Caco-2 (cell line): ENCODE results near the gene EDN1. TPM values are rescaled to one million over a fixed set of nuclear protein-coding genes. Genes with fewer than 3 reads are reported as not detected.

Source experiments
- BruUV-seq: library from RNA; stranded (reverse); fragments of 400-500 nt; replicated peaks from 2 replicates; lab custom pipeline; 2021; lab: Mats Ljungman, UMichigan
- CTCF ChIA-PET: fragments of 300-600 bp; sonication (Branson Sonifier 250); formaldehyde crosslinking; loops from one replicate; lab custom pipeline; 2022; ENCODE audit warnings: antibody characterized with exemption; lab: Charles Lee
- POLR2A ChIA-PET: fragments of 300-600 bp; sonication (Branson Sonifier 250); formaldehyde crosslinking; loops from one replicate; lab custom pipeline; 2022; ENCODE audit warnings: antibody characterized with exemption; lab: Charles Lee
- DNase-seq, 2 experiments: peaks; one replicate each; pipeline versions ENCODE4 v3.0.0 to v3.0.0-alpha.2; 2020 to 2022
- H3K27me3 ChIP-seq: replicated peaks from 2 replicates; pipeline ENCODE4 v1.6.0; 2011; ENCODE audit warnings: low read length; ENCODE audit not compliant: control insufficient read depth, insufficient read depth
- H3K36me3 ChIP-seq: 2 replicates; pipeline ENCODE4 v1.5.1; 2011; ENCODE audit warnings: low read length; ENCODE audit not compliant: control insufficient read depth, insufficient read depth
- H3K4me1 ChIP-seq: fragments of 250-450 bp; sonication (Bioruptor Pico); 2 replicates; pipeline ENCODE4 v1.5.1; 2020; ENCODE audit warnings: mild to moderate bottlenecking
- H3K4me3 ChIP-seq: 2 replicates; pipeline ENCODE4 v1.5.1; 2011; ENCODE audit warnings: low read depth, mild to moderate bottlenecking, control low read depth, low read length
- H3K9me3 ChIP-seq: fragments of 250-450 bp; sonication (Bioruptor Pico); 2 replicates; pipeline ENCODE4 v1.5.1; 2020; ENCODE audit warnings: mild to moderate bottlenecking, moderate library complexity
- H3K27ac Mint-ChIP-seq: one replicate; pipeline ENCODE4 v1.8.0; 2022; ENCODE audit warnings: mixed read lengths; ENCODE audit not compliant: unreplicated experiment
- H3K27me3 Mint-ChIP-seq: one replicate; pipeline ENCODE4 v1.8.0; 2022; ENCODE audit warnings: mixed read lengths; ENCODE audit not compliant: insufficient read depth, unreplicated experiment
- H3K36me3 Mint-ChIP-seq: one replicate; pipeline ENCODE4 v1.8.0; 2022; ENCODE audit warnings: mild to moderate bottlenecking, mixed read lengths; ENCODE audit not compliant: insufficient read depth, unreplicated experiment
- H3K4me1 Mint-ChIP-seq: one replicate; pipeline ENCODE4 v1.8.0; 2022; ENCODE audit warnings: low read depth, mixed read lengths; ENCODE audit not compliant: unreplicated experiment
- H3K4me3 Mint-ChIP-seq: one replicate; pipeline ENCODE4 v1.8.0; 2022; ENCODE audit warnings: mild to moderate bottlenecking, moderate library complexity, mixed read lengths; ENCODE audit not compliant: unreplicated experiment
- H3K9me3 Mint-ChIP-seq: one replicate; pipeline ENCODE4 v1.8.0; 2022; ENCODE audit warnings: mixed read lengths; ENCODE audit not compliant: unreplicated experiment
- CTCF ChIP-seq, 2 experiments: fragments of 200-600 bp in 1 of 2; IDR thresholded peaks; 1 replicate in 1 of 2; 2 replicates in 1 of 2; pipeline versions ENCODE4 v1.5.1 to v1.8.0; 2011 to 2022; ENCODE audit warnings: antibody characterized with exemption in 1 of 2, control low read depth in 1 of 2, inconsistent platforms in 1 of 2, low read depth in 1 of 2, low read length in 1 of 2, mild to moderate bottlenecking in 1 of 2, moderate library complexity in 1 of 2; ENCODE audit not compliant: insufficient read depth in 1 of 2, severe bottlenecking in 1 of 2, unreplicated experiment in 1 of 2
- intact Hi-C: fragments of 100-400 bp; cut with micrococcal nuclease; formaldehyde crosslinking; loops from one replicate; pipeline ENCODE4 v1.10.0; 2022; ENCODE audit not compliant: unreplicated experiment
- total RNA-seq: library from RNA; stranded (reverse); gene quantifications from 2 replicates; pipeline ENCODE4 v1.2.3, GENCODE V29; 2022

EDN1 gene
- total RNA-seq, 1 experiment from 2014 or later = 14.0 TPM

GRCh38 chr6:12324748-12325147 lies 34.6 kb downstream of the EDN1 start:
- H3K4me3 ChIP-seq = no peak overlapping the region
- intact Hi-C loops = loop anchor here (1.0 kb wide), 2 partner anchors 8 to 28 kb away; no protein-coding TSS in a partner anchor
- H3K36me3 Mint-ChIP-seq = peaks cover 6% of the 10 kb centered on the region
- H3K4me1 Mint-ChIP-seq = peaks cover 37% of the 10 kb centered on the region
- peaks cover 34% of the 10 kb centered on the region for H3K4me1 ChIP-seq
- H3K9me3 ChIP-seq = peaks cover 3% of the 10 kb centered on the region; the same call in 1 of the 2 replicates
- TF ChIP-seq CTCF (IDR thresholded peaks at IDR 0.05; ENCODE audit: insufficient read depth in 1 of 2, low read depth in 1 of 2, low read length in 1 of 2, severe bottlenecking in 1 of 2, unreplicated experiment in 1 of 2) = no peak
- peaks cover 22% of the 10 kb centered on the region for H3K9me3 Mint-ChIP-seq
- peak in 1 of 2 experiments; percentile 29 for DNase-seq
- POLR2A ChIA-PET = interaction anchor here (0.7 to 1.6 kb wide), 4 partner anchors 33 to 47 kb away, joined by 3 to 6 read pairs (median 4); partner anchors contain the start of gene EDN1
- H3K27me3 ChIP-seq = no peaks in the 10 kb centered on the region
- H3K27me3 Mint-ChIP-seq = no peaks in the 10 kb centered on the region
- TSS peak; percentile 98 for BruUV-seq
- CTCF ChIA-PET = interaction anchor here (1.0 to 1.4 kb wide), 2 partner anchors 33 to 35 kb away, joined by 4 to 6 read pairs; partner anchors contain the start of gene EDN1
- H3K4me3 Mint-ChIP-seq = no peak overlapping the region
- H3K36me3 ChIP-seq = no peaks in the 10 kb centered on the region
- peak overlapping the region; percentile 95 for H3K27ac Mint-ChIP-seq

GRCh38 chr6:12325872-12326271 lies 35.7 kb downstream of the EDN1 start:
- BruUV-seq = no TSS peak
- POLR2A ChIA-PET = no interaction called here
- Mint-ChIP-seq H3K27me3 (no peaks in the 10 kb centered on the region), H3K9me3 (peaks cover 13% of the 10 kb centered on the region), H3K36me3 (peaks cover 12% of the 10 kb centered on the region), H3K27ac (peak overlapping the region; percentile 95), H3K4me1 (peaks cover 43% of the 10 kb centered on the region), H3K4me3 (no peak overlapping the region)
- Histone ChIP-seq H3K36me3 (no peaks in the 10 kb centered on the region), H3K9me3 (peaks cover 3% of the 10 kb centered on the region; the same call in 1 of the 2 replicates), H3K27me3 (no peaks in the 10 kb centered on the region; the same call in 1 of the 2 replicates), H3K4me1 (peaks cover 44% of the 10 kb centered on the region), H3K4me3 (no peak overlapping the region)
- no peak for TF ChIP-seq CTCF (IDR thresholded peaks at IDR 0.05; ENCODE audit: insufficient read depth in 1 of 2, low read depth in 1 of 2, low read length in 1 of 2, severe bottlenecking in 1 of 2, unreplicated experiment in 1 of 2)
- CTCF ChIA-PET = no interaction called here
- no peak for DNase-seq
- intact Hi-C loops = no loop called here

- DNase-seq = no peak
- no peak for TF ChIP-seq CTCF (IDR thresholded peaks at IDR 0.05; ENCODE audit: insufficient read depth in 1 of 2, low read depth in 1 of 2, low read length in 1 of 2, severe bottlenecking in 1 of 2, unreplicated experiment in 1 of 2)
Measured at GRCh38 chr6:12327391-12327790, 37.2 kb downstream of the EDN1 start.

More at GRCh38 chr6:12327391-12327790, 37.2 kb downstream of the EDN1 start:
- Histone ChIP-seq H3K4me3 (no peak overlapping the region), H3K9me3 (peaks cover 3% of the 10 kb centered on the region; the same call in 1 of the 2 replicates), H3K36me3 (no peaks in the 10 kb centered on the region), H3K4me1 (peaks cover 55% of the 10 kb centered on the region), H3K27me3 (no peaks in the 10 kb centered on the region; the same call in 1 of the 2 replicates)
- no peaks in the 10 kb centered on the region for H3K27me3 Mint-ChIP-seq
- ChIA-PET POLR2A (no interaction called here), CTCF (no interaction called here)
- no peak overlapping the region for H3K27ac Mint-ChIP-seq
- peaks cover 58% of the 10 kb centered on the region for H3K4me1 Mint-ChIP-seq
- no TSS peak for BruUV-seq
- H3K4me3 Mint-ChIP-seq = no peak overlapping the region
- H3K9me3 Mint-ChIP-seq = peaks cover 3% of the 10 kb centered on the region
- peaks cover 27% of the 10 kb centered on the region for H3K36me3 Mint-ChIP-seq
- intact Hi-C loops = no loop called here
